ENCODE measurements around the gene TSPAN31.

TSPAN31 gene

DNA sequence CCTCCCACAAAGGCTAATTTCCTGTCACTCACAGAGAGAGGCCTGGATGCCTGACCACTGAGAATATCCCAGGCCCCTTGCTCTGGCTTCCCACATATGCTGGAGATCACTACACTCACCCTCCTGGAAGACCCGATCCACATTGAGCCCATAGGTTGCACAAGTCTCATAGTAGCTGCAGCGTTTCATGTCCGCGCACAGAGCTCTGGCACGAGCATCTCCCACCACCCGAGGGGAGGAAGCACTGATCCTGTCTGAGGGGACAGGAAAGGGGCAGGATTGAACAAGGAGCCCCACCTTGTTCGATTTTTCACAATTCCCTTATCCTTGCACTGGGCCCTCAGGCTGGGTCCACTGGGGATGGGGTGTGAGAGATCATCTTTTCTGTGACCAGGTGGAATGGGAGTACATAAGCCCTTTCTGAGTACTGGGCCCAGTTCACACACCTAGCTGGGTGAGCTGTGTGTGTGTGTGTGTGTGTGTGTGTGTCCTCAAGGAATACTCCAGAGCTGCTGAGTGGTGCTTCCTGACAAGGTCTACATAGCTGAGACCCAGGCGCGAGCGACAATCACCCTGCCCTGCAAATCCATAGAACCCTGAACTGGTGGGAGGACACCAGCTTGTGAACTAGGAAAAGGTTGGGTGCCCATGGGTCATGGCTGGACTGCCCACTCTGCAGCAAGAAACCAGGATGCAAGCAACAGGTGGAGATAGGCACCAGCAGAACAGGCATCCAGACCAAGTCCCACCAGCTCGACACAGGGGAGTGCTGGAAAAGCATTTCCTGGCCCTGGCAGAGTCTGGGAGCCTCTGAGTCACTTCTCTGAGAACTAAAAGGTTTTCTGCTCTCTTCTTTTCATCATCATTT is 11.9 kb upstream of the TSPAN31 start:
- TF ChIP-seq, protein P1, sequence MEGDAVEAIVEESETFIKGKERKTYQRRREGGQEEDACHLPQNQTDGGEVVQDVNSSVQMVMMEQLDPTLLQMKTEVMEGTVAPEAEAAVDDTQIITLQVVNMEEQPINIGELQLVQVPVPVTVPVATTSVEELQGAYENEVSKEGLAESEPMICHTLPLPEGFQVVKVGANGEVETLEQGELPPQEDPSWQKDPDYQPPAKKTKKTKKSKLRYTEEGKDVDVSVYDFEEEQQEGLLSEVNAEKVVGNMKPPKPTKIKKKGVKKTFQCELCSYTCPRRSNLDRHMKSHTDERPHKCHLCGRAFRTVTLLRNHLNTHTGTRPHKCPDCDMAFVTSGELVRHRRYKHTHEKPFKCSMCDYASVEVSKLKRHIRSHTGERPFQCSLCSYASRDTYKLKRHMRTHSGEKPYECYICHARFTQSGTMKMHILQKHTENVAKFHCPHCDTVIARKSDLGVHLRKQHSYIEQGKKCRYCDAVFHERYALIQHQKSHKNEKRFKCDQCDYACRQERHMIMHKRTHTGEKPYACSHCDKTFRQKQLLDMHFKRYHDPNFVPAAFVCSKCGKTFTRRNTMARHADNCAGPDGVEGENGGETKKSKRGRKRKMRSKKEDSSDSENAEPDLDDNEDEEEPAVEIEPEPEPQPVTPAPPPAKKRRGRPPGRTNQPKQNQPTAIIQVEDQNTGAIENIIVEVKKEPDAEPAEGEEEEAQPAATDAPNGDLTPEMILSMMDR (IDR thresholded peaks at IDR 0.05; ENCODE audit: low read depth, low read length, missing control alignments) = no peak
- no peak for DNase-seq (ENCODE audit: low read depth)
- H3K4me3 ChIP-seq (ENCODE audit: low read depth, low read length) = no peak overlapping the region

DNA sequence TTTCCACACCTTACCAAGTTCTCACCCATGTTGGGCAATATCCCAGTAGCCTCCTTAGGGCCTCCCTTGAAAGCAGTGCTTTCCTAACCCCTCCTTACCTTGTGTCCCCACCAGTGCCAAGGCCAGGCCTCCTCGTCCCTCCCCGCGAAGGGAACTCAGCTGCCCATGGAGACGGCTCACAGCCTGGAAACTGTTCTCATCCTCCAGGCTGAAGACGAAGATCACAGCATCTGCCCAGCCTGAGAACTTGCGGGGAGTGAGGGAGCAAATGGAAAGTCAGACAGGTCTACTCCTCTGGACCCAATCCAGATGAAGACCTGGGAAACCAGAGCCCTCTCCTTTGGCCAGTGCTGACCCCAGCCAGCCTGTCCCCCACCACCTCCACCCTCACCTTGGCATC is 10.9 kb upstream of the TSPAN31 start:
- H3K4me3 ChIP-seq (ENCODE audit: low read depth, low read length) = no peak overlapping the region
- DNase-seq (ENCODE audit: low read depth) = no peak
- TF ChIP-seq, protein P1 (IDR thresholded peaks at IDR 0.05; ENCODE audit: low read depth, low read length, missing control alignments) = no peak

DNA sequence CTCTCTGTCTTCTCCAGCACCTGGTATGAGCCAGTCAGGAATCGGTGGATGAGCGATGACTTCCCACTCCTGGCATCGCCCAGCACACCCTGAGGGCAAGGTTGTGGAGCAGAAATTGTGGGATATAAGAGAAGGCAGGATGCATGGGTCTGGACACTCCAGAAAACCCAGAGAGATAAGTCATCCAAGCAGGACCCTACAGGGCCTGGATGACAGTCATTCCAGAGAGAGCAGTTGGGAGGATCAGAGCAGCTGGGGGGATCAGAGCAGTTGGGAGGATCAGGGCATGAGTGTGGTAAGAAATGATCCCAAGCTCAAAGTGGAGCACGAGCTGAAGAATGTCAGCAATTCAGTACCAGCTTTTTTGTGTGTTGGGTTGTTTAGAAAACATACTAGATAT is 10.2 kb upstream of the TSPAN31 start:
- TF ChIP-seq, protein P1 (IDR thresholded peaks at IDR 0.05; ENCODE audit: low read depth, low read length, missing control alignments) = no peak
- H3K4me3 ChIP-seq (ENCODE audit: low read depth, low read length) = no peak overlapping the region
- no peak for DNase-seq (ENCODE audit: low read depth)

DNA sequence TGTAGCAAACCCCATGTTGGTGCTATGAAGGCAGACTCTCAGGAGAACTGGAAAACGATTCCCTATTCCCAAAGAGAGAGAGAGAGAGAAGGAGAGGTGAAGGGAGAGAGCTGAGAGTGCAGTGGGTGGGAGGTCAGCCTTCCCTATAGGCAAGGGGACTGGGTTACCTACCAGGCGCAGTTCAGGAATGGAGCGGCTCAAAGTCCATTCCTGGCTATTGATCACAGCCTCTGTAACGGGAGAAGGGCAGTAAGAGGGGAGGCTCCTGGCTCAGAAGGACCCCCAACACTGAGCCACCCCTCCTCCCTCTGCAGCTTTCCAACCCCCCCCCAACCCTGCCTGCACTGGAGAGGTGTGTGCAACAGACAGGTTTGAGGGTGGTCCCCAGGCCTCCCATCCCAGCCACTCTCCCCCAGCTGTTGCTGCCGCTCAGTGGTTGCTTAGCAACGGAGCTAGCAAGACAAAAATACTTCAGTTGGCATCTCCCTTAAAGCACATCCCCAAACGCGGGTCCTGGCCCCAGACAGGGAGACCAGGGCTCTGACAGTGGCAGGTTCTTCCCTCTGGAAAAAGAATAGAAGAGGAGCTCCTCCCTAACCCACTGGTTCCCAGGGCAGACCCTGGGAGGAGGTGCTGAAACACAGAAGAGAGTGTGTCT is 9.5 kb upstream of the TSPAN31 start:
- TF ChIP-seq, protein P1 (IDR thresholded peaks at IDR 0.05; ENCODE audit: low read depth, low read length, missing control alignments) = no peak
- no peak overlapping the region for H3K4me3 ChIP-seq (ENCODE audit: low read depth, low read length)
- DNase-seq (ENCODE audit: low read depth) = no peak

- no peak for DNase-seq (ENCODE audit: low read depth)
- H3K4me3 ChIP-seq (ENCODE audit: low read depth, low read length) = no peak overlapping the region
- TF ChIP-seq, protein P1 (IDR thresholded peaks at IDR 0.05; ENCODE audit: low read depth, low read length, missing control alignments) = no peak
Observed at GRCh38 chr12:57735952-57736740, 8.7 kb upstream of the TSPAN31 start.

GRCh38 chr12:57736741-57737466 is 7.9 kb upstream of the TSPAN31 start:
- TF ChIP-seq, protein P1 (IDR thresholded peaks at IDR 0.05; ENCODE audit: low read depth, low read length, missing control alignments) = no peak
- no peak for DNase-seq (ENCODE audit: low read depth)
- no peak overlapping the region for H3K4me3 ChIP-seq (ENCODE audit: low read depth, low read length)

All from GM12864 (cell line).